LNCaP clone FGC (cell line): ENCODE results near the gene PTPA.
"Not testable (repeated sequence)": the region's sequence is repeated elsewhere in the genome, so short reads cannot be mapped to it uniquely, and the experiment has no call there.

Experiments used
- DNase-seq: peaks from one replicate; pipeline ENCODE4 v3.0.0-alpha.2; 2011; ENCODE audit warnings: low read depth
- H3K4me3 ChIP-seq: 2 replicates; pipeline ENCODE4 v1.5.1; 2011; ENCODE audit warnings: mild to moderate bottlenecking, low read depth, low read length, control low read depth
- CTCF ChIP-seq: IDR thresholded peaks from 2 replicates; pipeline ENCODE4 v1.5.1; 2012; ENCODE audit warnings: mild to moderate bottlenecking; ENCODE audit not compliant: control insufficient read depth, insufficient read depth; ENCODE audit errors: extremely low read depth

Gene PTPA

GRCh38 chr9:129121483-129121882 is 10.3 kb downstream of the PTPA start:
- TF ChIP-seq CTCF: no peak
- DNase-seq: no peak

GRCh38 chr9:129122133-129122532 is 10.9 kb downstream of the PTPA start:
- no peak for DNase-seq
- no peak for TF ChIP-seq CTCF
- no peak overlapping the region for H3K4me3 ChIP-seq

More at GRCh38 chr9:129121483-129121882, 10.3 kb downstream of the PTPA start:
- no peak overlapping the region for H3K4me3 ChIP-seq

GRCh38 chr9:129122976-129123375 is 11.8 kb downstream of the PTPA start:
- DNase-seq, H3K4me3 ChIP-seq: not testable (repeated sequence)

GRCh38 chr9:129124506-129125069 is 13.4 kb downstream of the PTPA start:
- TF ChIP-seq CTCF: no peak
- no peak for DNase-seq
- no peak overlapping the region for H3K4me3 ChIP-seq

GRCh38 chr9:129125478-129125877 is 14.3 kb downstream of the PTPA start:
- no peak for TF ChIP-seq CTCF
- no peak for DNase-seq
- H3K4me3 ChIP-seq: no peak overlapping the region

- H3K4me3 ChIP-seq: no peak overlapping the region
- no peak for TF ChIP-seq CTCF
- no peak for DNase-seq
Measured at GRCh38 chr9:129126749-129127618, 15.8 kb downstream of the PTPA start.

GRCh38 chr9:129128689-129129088 is 17.5 kb downstream of the PTPA start:
- TF ChIP-seq CTCF: no peak
- H3K4me3 ChIP-seq: no peak overlapping the region
- DNase-seq: no peak

GRCh38 chr9:129130271-129130670 is 19.1 kb downstream of the PTPA start:
- not testable (repeated sequence) for H3K4me3 ChIP-seq, DNase-seq
